GM21390 (cell line): ENCODE measurements around the gene TIMP2.
"Not testable (repeated sequence)": the region's sequence is repeated elsewhere in the genome, so short reads cannot be mapped to it uniquely, and the experiment has no call there.

Experiments
- ATAC-seq: cut with Tn5 transposase; IDR thresholded peaks from one replicate; pipeline ENCODE4 v1.9.1; 2021; ENCODE audit not compliant: unreplicated experiment

TIMP2 gene

GRCh38 chr17:78873519-78874340 lies 51.5 kb downstream of the TIMP2 start:
- no peak for ATAC-seq

GRCh38 chr17:78872486-78872885 lies 52.7 kb downstream of the TIMP2 start:
- ATAC-seq: no peak

- ATAC-seq: no peak
Observed at GRCh38 chr17:78870621-78871020, 54.6 kb downstream of the TIMP2 start.

- ATAC-seq: no peak
Observed at GRCh38 chr17:78868391-78868790, 56.8 kb downstream of the TIMP2 start.

- not testable (repeated sequence) for ATAC-seq
Observed at GRCh38 chr17:78867046-78867445, 58.1 kb downstream of the TIMP2 start.

GRCh38 chr17:78865682-78866390 lies 59.4 kb downstream of the TIMP2 start:
- no peak for ATAC-seq

GRCh38 chr17:78864117-78864516 lies 61.1 kb downstream of the TIMP2 start:
- no peak for ATAC-seq

GRCh38 chr17:78862073-78863023 lies 62.8 kb downstream of the TIMP2 start:
- ATAC-seq: no peak

- no peak for ATAC-seq
Observed at GRCh38 chr17:78861229-78861628, 64.0 kb downstream of the TIMP2 start.

GRCh38 chr17:78859051-78859450 lies 66.1 kb downstream of the TIMP2 start:
- no peak for ATAC-seq

GRCh38 chr17:78857266-78857665 lies 67.9 kb downstream of the TIMP2 start:
- no peak for ATAC-seq

GRCh38 chr17:78855561-78856165 lies 69.5 kb downstream of the TIMP2 start:
- no peak for ATAC-seq

- ATAC-seq: no peak
Observed at GRCh38 chr17:78854508-78854907, 70.7 kb downstream of the TIMP2 start.

GRCh38 chr17:78853926-78854394 lies 71.2 kb downstream of the TIMP2 start:
- ATAC-seq: no peak

GRCh38 chr17:78852709-78853121 lies 72.5 kb downstream of the TIMP2 start:
- no peak for ATAC-seq

GRCh38 chr17:78849026-78849425 lies 76.2 kb downstream of the TIMP2 start:
- no peak for ATAC-seq

GRCh38 chr17:78847052-78847451 lies 78.1 kb downstream of the TIMP2 start:
- ATAC-seq: no peak

- no peak for ATAC-seq
Observed at GRCh38 chr17:78844301-78845005, 80.7 kb downstream of the TIMP2 start.

- no peak for ATAC-seq
Observed at GRCh38 chr17:78842881-78843565, 82.2 kb downstream of the TIMP2 start.
